ENCODE data around the gene HOXA3. TPM values are rescaled to one million over a fixed set of nuclear protein-coding genes. Genes with fewer than 3 reads are reported as not detected.

Gene HOXA3
- total RNA-seq, 2 experiments from 2014 or later, result not detected

DNA sequence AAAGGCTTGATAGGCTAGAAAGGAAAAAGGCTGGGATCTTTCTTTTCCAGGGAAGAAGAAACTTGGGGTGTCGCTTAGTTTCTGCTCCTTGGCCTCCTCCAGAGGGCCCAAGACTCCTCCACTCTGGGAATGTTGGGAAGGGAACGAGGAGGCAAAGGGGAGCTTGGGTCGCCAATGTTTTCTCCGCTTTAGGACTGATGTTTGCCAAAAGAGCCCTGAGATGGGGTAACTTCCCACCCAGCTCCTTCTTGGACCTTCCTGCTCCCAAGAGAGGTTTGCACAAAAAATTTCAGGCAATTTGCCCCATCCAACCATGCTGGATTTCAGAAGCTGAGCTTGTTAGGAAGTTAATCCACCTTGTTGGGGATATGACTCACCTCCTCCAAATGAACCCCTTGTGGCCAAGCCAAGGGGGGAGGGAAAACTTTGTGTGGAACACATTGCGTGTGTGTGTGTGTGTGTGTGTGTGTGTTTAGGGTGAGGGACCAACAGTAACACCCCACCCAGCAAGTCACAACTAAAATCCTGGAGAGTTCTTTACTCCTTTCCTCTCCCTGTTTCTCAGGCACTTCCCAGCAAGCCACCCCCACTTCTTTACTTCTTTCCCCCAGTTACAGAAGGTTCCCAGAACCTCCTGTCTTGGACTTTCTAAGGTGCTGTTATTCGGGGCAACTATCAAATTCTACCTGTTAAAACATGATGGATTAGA, 41.2 kb downstream of the HOXA3 start:
- H3K4me3 Mint-ChIP-seq, result no peak overlapping the region
- H3K4me1 Mint-ChIP-seq, result no peaks in the 10 kb centered on the region
- POLR2A ChIA-PET, result no interaction called here
- ATAC-seq (ENCODE audit: low read depth) (no peak), DNase-seq (no peak)
- H3K27me3 Mint-ChIP-seq, result peaks cover 7% of the 10 kb centered on the region
- no peaks in the 10 kb centered on the region for H3K36me3 Mint-ChIP-seq
- H3K27ac Mint-ChIP-seq, result no peak overlapping the region
- no peaks in the 10 kb centered on the region for H3K9me3 Mint-ChIP-seq

DNA sequence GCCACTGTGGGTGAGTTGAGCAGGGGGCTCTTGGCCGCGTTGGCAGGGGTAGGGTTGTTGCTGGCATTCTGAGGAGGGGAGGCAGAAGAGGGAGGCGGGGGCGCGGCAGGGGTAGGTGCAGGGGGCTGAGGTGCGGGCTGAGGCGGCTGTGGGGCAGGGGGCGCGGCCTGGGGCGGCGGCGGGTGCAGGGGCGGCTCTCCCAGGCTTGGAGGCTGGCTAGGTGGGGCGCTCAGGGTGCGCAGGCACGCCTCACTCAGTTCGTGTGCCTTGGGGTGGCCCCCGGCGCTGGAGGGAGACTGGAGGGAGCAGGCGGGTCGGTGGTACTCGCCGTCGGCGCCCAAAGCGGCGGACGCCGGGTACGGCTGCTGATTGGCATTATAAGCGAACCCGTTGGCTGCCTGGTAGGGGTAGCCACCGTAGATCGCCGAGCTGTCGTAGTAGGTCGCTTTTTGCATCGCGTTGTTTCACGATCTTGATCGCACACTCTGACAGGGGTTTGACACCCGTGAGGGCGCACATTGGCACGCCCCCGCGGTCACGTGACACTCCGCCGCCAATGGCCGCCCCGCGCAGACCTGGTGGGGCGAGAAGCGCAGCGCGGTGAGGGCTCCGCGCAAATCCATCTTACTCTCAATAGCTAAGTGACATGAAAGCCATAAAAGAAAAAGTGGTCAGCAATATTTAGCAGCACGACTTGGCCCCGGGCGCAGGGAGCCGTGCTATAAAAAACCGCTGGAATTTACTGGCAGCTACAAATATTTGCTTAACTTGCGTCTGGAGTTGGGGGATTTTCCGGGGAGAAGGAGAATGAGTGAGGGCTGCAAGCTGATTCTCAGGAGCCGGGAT, 42.0 kb downstream of the HOXA3 start:
- no peak overlapping the region for H3K4me3 Mint-ChIP-seq
- H3K9me3 Mint-ChIP-seq, result no peaks in the 10 kb centered on the region
- DNase-seq (no peak), ATAC-seq (ENCODE audit: low read depth) (no peak)
- no peaks in the 10 kb centered on the region for H3K4me1 Mint-ChIP-seq
- H3K36me3 Mint-ChIP-seq, result no peaks in the 10 kb centered on the region
- no peak overlapping the region for H3K27ac Mint-ChIP-seq
- peaks cover 7% of the 10 kb centered on the region for H3K27me3 Mint-ChIP-seq
- POLR2A ChIA-PET, result no interaction called here

DNA sequence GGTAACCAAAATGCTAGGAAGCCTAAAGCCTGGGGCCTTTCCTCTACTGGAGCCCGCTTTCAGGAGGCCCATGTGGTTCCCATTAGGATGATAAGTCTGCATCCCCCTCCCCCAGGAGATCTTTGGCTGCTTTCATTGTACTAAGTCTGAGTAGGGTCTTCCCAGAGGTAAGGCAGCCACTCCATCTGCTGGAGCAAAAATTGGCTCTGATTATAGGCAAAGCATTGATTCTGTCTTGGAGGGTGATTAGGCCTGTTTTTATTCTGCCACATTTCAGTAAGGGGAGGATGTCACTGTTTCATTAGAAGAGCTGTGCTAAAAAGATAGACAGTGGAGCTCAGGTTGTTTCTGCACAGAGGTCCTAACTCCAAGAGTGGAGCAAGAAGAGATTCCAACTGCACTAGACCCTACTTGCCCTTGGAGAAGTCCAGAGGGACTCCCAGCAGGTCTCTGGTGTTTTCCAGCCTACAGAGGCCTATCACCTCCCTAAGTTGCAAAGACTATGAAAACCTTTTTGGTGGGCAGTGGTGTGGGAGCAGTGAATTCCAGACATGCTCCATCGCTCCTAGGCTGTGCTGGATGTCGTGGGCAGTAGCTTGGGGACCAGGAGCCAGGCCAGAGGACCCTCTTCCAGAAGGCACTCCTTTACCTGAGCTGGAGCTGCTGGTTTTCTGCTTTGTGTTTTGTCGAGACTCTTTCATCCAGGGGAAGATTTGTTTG, 42.8 kb downstream of the HOXA3 start:
- H3K36me3 Mint-ChIP-seq, result no peaks in the 10 kb centered on the region
- DNase-seq (no peak), ATAC-seq (ENCODE audit: low read depth) (no peak)
- no peaks in the 10 kb centered on the region for H3K4me1 Mint-ChIP-seq
- POLR2A ChIA-PET, result no interaction called here
- no peaks in the 10 kb centered on the region for H3K9me3 Mint-ChIP-seq
- H3K27ac Mint-ChIP-seq, result no peak overlapping the region
- no peak overlapping the region for H3K4me3 Mint-ChIP-seq
- H3K27me3 Mint-ChIP-seq, result peaks cover 15% of the 10 kb centered on the region

DNA sequence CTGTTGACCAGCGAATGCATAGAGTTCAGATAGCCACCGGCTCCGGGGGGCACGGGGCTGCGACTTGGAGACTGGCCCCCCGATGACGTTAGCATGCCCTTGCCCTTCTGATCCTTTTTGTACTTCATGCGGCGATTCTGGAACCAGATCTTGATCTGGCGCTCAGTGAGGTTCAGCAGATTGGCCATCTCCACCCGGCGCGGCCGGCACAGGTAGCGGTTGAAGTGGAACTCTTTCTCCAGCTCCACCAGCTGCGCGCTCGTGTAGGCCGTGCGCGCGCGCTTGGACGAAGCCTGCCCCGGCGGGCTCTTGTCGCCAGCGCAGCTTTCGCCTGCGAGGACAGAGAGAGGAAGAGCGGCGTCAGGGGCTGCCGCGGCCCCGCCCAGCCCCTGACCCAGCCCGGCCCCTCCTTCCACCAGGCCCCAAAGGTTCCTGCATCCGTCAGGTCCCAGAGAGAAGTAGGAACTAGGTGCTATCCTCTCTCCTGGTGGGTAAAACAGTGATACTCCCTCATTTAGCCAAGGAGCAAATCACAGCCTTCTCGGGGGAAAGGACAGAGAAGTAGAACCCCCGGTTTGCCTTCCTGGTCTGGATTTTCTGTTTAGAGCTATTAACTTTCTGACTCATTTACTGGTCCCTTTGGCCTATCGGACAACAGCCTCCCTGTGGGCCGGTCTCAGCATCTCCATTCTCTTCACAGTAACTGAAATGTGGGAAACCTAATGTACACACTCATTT, 43.8 kb downstream of the HOXA3 start:
- Mint-ChIP-seq H3K36me3 (no peaks in the 10 kb centered on the region), H3K4me1 (no peaks in the 10 kb centered on the region), H3K4me3 (no peak overlapping the region), H3K9me3 (no peaks in the 10 kb centered on the region), H3K27me3 (peaks cover 26% of the 10 kb centered on the region), H3K27ac (no peak overlapping the region)
- POLR2A ChIA-PET, result no interaction called here
- ATAC-seq (ENCODE audit: low read depth) (no peak), DNase-seq (no peak)

DNA sequence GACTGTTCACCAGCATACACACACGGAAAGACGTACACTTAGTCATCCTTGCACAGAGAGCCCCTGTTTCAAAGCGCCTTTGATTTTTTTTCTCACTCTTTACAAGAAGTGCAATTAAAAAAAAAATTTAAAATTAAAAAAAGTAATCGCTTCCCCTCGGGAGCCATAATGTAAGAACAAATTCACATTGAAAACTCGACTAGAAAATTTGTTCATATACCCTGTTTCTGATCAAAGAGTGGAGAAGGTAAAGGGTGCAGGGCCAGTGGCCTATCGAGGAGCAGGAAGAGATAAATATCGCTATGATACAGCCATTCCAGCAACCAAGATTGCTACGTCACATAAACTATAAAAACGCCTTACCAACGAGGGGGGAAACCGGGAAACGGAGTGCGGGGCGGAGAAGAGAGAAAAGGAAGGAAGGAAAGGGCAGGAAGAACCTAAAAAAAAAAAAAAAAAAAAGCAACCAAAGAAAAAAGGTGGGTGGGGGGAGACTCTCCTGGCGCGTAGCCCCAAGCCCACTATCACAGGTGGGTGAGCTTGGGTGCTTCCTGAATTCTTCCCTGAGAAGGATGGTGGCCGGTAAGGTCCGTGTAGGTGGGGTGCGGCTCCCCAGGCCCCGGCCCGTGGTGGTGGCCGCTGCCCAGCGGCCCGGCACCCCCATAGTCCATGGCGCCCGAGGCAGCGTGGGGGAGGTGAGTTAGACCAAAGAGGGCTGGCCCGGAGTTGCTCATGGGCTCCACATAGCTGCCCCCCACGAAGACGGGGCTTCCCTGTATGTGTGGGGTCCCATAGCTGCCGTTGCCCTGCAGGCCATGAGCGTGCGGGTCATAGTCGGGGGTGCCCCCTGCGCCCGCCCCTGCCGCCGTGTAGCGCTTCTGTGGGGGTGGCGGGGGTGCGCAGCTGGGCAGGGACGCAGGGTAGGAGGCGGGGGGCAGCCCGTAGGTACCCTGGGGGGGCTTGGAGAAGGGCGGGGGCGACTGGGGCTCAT, 44.7 kb downstream of the HOXA3 start:
- DNase-seq (no peak), ATAC-seq (ENCODE audit: low read depth) (no peak)
- peaks cover 2% of the 10 kb centered on the region for H3K4me1 Mint-ChIP-seq
- peaks cover 2% of the 10 kb centered on the region for H3K36me3 Mint-ChIP-seq
- H3K9me3 Mint-ChIP-seq, result no peaks in the 10 kb centered on the region
- POLR2A ChIA-PET, result no interaction called here
- no peak overlapping the region for H3K27ac Mint-ChIP-seq
- H3K27me3 Mint-ChIP-seq, result peaks cover 35% of the 10 kb centered on the region
- H3K4me3 Mint-ChIP-seq, result no peak overlapping the region

DNA sequence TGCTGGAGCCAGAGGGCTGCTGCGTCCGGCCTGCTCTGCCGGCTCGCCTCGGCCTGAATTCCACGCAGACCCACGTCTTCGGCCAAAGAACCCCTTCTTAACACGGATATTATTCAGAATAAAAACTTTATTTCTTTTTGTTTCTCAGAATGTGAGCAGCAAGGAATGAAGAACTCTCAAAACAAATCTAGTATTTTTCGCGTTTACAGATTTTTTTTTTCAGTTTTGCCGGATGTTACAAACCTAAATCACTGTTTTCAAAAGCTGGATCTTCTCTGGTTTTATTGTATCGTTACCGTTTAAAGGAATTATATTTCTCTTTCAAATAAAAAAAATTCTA, 45.5 kb downstream of the HOXA3 start:
- peaks cover 2% of the 10 kb centered on the region for H3K4me1 Mint-ChIP-seq
- ATAC-seq (ENCODE audit: low read depth) (no peak), DNase-seq (no peak)
- peaks cover 42% of the 10 kb centered on the region for H3K27me3 Mint-ChIP-seq
- H3K27ac Mint-ChIP-seq, result no peak overlapping the region
- H3K36me3 Mint-ChIP-seq, result peaks cover 2% of the 10 kb centered on the region
- no peaks in the 10 kb centered on the region for H3K9me3 Mint-ChIP-seq
- no peak overlapping the region for H3K4me3 Mint-ChIP-seq
- POLR2A ChIA-PET, result no interaction called here

DNA sequence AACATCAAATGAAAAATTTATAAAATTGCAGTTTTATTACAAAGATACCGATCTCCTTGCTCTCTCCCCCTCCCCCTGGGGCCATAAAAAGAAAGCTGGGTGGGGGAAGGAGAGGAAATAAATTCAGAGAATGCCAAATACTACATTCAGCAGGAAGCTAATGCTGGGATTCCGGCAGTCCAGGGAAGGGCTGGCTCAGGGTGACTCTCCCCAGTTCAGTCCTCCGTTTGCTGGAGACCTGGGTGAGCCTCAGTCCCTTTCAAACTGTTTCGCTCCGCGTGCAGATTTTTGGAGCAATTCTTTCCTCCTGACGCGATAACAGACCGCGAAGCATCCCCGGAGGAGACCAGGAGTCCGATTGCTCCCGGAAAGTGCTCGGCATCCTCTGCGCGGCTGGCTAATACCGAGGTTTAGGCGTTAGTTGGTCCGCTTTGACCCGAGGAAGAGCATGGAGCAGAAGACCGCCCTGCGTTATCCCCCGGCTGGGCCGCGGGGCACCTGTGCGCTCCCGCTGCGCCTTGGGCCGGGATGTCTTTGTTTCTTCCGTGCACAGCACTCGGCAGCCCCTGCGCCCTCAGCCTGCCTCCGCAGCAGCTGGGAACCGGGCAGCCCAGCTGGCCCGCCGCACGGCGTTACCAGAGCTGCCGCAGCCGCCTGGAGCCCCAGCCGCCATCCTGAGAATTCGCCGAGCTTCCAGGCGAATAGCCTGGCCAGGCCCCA, 46.0 kb downstream of the HOXA3 start:
- ATAC-seq (ENCODE audit: low read depth) (no peak), DNase-seq (no peak)
- peaks cover 2% of the 10 kb centered on the region for H3K36me3 Mint-ChIP-seq
- POLR2A ChIA-PET, result no interaction called here
- no peaks in the 10 kb centered on the region for H3K9me3 Mint-ChIP-seq
- no peak overlapping the region for H3K4me3 Mint-ChIP-seq
- no peak overlapping the region for H3K27ac Mint-ChIP-seq
- H3K27me3 Mint-ChIP-seq, result peaks cover 44% of the 10 kb centered on the region
- H3K4me1 Mint-ChIP-seq, result peaks cover 2% of the 10 kb centered on the region

DNA sequence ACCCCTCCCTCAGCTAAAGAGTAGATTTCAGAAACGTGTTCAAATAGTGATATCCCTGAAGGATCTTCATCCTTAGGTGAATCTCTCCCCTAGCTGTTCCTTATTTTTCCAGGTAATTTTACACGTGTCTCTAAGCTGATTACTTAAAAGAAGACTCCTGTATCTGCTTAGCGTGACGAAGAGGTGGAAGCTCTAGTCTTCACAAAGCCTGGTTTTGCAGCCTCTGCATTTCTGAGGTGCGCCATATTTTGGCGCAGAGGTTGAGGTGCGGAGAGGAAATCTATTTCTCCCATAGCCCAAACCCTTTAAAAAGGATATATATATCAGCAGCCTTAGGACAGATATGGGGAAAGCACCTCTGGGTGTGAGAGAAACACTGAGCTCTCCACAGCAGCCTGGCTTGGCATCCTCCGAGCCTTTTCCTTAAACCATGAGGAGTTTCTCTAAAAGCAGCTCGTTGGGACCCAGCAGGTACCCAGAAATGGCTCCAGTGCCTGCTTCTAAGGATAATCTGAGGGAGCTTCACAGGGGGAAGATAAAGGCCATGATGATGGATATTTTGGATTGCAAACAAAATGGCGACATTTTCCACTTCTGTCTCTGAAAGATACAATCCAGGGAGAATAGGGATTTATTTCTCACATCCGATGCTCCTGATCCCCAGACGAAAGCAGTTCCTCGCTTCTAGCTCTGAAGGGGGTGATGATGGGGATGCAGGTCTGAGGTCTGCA, 46.9 kb downstream of the HOXA3 start:
- H3K4me3 Mint-ChIP-seq, result no peak overlapping the region
- H3K27ac Mint-ChIP-seq, result no peak overlapping the region
- POLR2A ChIA-PET, result interaction anchor here (0.6 kb wide), 1 partner anchor 41 kb away, joined by 3 read pairs; no protein-coding TSS in a partner anchor
- H3K4me1 Mint-ChIP-seq, result peaks cover 2% of the 10 kb centered on the region
- H3K9me3 Mint-ChIP-seq, result no peaks in the 10 kb centered on the region
- no peak for ATAC-seq (ENCODE audit: low read depth)
- no peak for DNase-seq
- peaks cover 50% of the 10 kb centered on the region for H3K27me3 Mint-ChIP-seq
- H3K36me3 Mint-ChIP-seq, result peaks cover 2% of the 10 kb centered on the region

DNA sequence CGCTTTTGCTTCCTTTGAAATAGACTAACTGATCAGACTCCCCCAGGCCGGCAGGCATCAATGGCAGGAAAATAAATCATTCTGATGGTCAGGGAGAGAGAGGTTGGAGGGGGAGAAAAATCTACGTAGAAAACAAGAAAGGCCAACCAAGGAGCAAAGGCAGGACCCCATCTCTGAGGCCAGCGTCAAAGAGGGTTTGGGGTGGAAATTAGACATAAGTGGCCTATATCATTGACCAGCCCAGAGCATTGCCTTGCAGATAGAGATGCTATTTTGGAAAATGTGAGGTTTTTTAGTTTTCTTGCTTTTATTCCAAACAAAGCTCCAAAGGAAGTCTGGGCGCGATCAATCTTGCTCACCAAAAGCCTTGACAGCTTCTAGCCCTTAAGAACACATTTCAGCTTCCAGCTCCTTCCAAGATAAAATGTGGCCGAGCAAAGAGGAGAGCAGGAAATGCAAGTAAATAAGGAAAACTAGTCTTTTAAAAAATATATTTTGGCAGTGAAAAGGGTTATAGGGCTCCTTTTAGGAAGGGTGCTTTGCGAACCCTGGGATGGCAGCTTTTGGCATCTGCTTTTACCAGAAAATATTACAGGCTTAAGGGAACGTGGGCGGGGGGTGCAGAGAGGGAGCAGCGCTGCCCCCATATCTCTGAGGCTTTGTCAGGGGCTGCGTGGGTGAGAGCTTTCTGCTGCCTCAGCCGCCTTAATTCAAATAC, 47.9 kb downstream of the HOXA3 start:
- Mint-ChIP-seq H3K27ac (no peak overlapping the region), H3K4me1 (peaks cover 2% of the 10 kb centered on the region), H3K27me3 (peaks cover 59% of the 10 kb centered on the region), H3K36me3 (peaks cover 3% of the 10 kb centered on the region), H3K9me3 (no peaks in the 10 kb centered on the region), H3K4me3 (no peak overlapping the region)
- POLR2A ChIA-PET, result interaction anchor here (0.6 kb wide), 1 partner anchor 40 kb away, joined by 3 read pairs; no protein-coding TSS in a partner anchor
- DNase-seq, result no peak
- no peak for ATAC-seq (ENCODE audit: low read depth)

DNA sequence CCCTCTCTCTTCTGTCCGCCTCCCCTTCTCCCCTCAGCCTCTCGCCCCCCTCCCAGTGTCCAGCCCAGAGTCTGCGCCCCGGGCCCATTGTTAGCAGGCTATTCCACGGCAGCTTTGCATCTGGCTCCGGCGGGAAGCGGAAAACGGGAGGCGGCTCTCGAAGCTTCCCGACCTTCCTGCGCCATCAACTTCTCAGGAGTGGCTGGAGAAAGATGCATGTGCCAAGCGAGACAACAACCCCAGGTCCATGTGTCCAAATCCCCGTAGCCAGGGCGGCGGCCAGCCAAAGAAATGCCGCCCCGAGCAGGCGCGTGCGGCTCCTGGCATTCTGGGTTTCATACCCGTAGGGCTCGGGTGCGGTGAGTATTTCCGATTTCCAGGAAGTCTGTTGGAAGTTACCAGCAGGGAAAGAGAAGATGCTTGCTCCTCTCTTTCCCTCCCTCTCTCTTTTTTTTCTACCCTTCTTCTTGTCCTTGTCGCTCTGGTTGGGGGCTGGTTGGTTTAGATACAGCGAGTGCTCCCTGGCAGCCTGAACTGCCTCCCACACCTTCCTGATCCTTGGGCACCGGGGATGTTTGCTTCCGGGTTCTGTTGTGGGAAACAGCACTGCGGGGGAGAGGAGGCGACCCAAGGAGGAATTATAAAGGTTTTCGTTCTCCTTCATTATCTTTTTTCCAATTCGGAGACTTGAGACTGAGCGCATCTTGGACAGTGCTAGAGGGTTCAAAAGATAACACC, 48.7 kb downstream of the HOXA3 start:
- H3K36me3 Mint-ChIP-seq, result peaks cover 4% of the 10 kb centered on the region
- H3K4me1 Mint-ChIP-seq, result peaks cover 2% of the 10 kb centered on the region
- no peak overlapping the region for H3K27ac Mint-ChIP-seq
- no peaks in the 10 kb centered on the region for H3K9me3 Mint-ChIP-seq
- no peak for ATAC-seq (ENCODE audit: low read depth)
- H3K4me3 Mint-ChIP-seq, result no peak overlapping the region
- POLR2A ChIA-PET, result no interaction called here
- H3K27me3 Mint-ChIP-seq, result peaks cover 68% of the 10 kb centered on the region
- no peak for DNase-seq

Measured in activated naive CD8-positive, alpha-beta T cell treated with anti-CD3 and anti-CD28 coated beads, Interleukin-2, amount 10 ng/mL, durations not matched to agents 7 days and 5 days (primary cell).